B cell (primary cell): ENCODE results near the gene NCOA5. TPM values are rescaled to one million over a fixed set of nuclear protein-coding genes. Genes with fewer than 3 reads are reported as not detected.

Source experiments
- ATAC-seq: fragments of 200-7000 bp; cut with Tn5 transposase; one replicate; pipeline ENCODE4 v1.10.0; 2021; ENCODE audit warnings: low read depth, mild to moderate bottlenecking, moderate number of reproducible peaks, moderate library complexity
- CTCF ChIA-PET: fragments of 350-600 bp; sonication (Branson Sonifier 250); formaldehyde crosslinking; loops from one replicate; lab custom pipeline; 2021; ENCODE audit warnings: antibody characterized with exemption, inconsistent platforms; lab: Charles Lee
- POLR2A ChIA-PET: fragments of 350-600 bp; sonication (Branson Sonifier 250); formaldehyde crosslinking; loops from one replicate; lab custom pipeline; 2021; ENCODE audit warnings: antibody characterized with exemption; lab: Charles Lee
- DNase-seq: peaks from one replicate; pipeline ENCODE4 v3.0.0; 2013
- H2AFZ ChIP-seq: 2 replicates; pipeline ENCODE4 v1.6.1; 2012; ENCODE audit warnings: mild to moderate bottlenecking, low read depth, low read length; ENCODE audit not compliant: insufficient read depth, poor library complexity, severe bottlenecking
- H3K27ac ChIP-seq, 2 donors: 1 replicate in 1 of 2; 2 replicates in 1 of 2; pipeline ENCODE4 v1.5.1; 2012 to 2013; ENCODE audit warnings: low read length in 2 of 2, mild to moderate bottlenecking in 2 of 2, moderate library complexity in 1 of 2
- H3K27me3 ChIP-seq, 4 experiments: fragments of 200-600 bp in 1 of 4; sonication (generic) in 1 of 4; replicated peaks in 1 of 4; 1 replicate in 2 of 4; 2 replicates in 2 of 4; pipeline versions ENCODE4 v1.6.1 to v1.7.0; 2013 to 2016; ENCODE audit warnings: low read length in 3 of 4, mild to moderate bottlenecking in 2 of 4, mixed read lengths in 1 of 4, moderate library complexity in 1 of 4; ENCODE audit not compliant: insufficient read depth in 4 of 4, control insufficient read depth in 3 of 4; ENCODE audit errors: control extremely low read depth in 1 of 4
- H3K36me3 ChIP-seq, 2 experiments: replicated peaks in 1 of 2; 1 replicate in 1 of 2; 2 replicates in 1 of 2; pipeline versions ENCODE4 v1.6.1 to v1.7.1; 2013; ENCODE audit warnings: low read length in 1 of 2; ENCODE audit not compliant: insufficient read depth in 2 of 2, control insufficient read depth in 1 of 2; ENCODE audit errors: control extremely low read depth in 1 of 2, extremely low read depth in 1 of 2
- H3K4me1 ChIP-seq, 2 donors: fragments of 200-600 bp in 1 of 2; sonication (generic) in 1 of 2; 1 replicate in 1 of 2; 2 replicates in 1 of 2; pipeline versions ENCODE4 v1.5.1 to v1.6.1; 2013 to 2017; ENCODE audit warnings: low read length in 2 of 2; ENCODE audit not compliant: control insufficient read depth in 2 of 2, insufficient read depth in 2 of 2
- H3K4me2 ChIP-seq: replicated peaks from 2 replicates; pipeline ENCODE3; 2012; ENCODE audit warnings: mild to moderate bottlenecking, low read depth, low read length; ENCODE audit not compliant: poor library complexity, severe bottlenecking
- H3K4me3 ChIP-seq, 5 experiments: fragments of 200-600 bp in 1 of 5; sonication (generic) in 1 of 5; 1 replicate in 3 of 5; 2 replicates in 2 of 5; pipeline versions ENCODE4 v1.5.1 to v1.7.0; 2011 to 2016; ENCODE audit warnings: low read length in 4 of 5, mild to moderate bottlenecking in 4 of 5, low read depth in 2 of 5, control low read depth in 1 of 5, moderate library complexity in 1 of 5; ENCODE audit not compliant: insufficient read depth in 1 of 5; ENCODE audit errors: control extremely low read depth in 1 of 5, extremely low read depth in 1 of 5
- H3K79me2 ChIP-seq: fragments of 200-600 bp; sonication (generic); one replicate; pipeline ENCODE4 v1.6.0; 2016; ENCODE audit warnings: low read length; ENCODE audit not compliant: control insufficient read depth, insufficient read depth
- H3K9ac ChIP-seq: fragments of 200-600 bp; sonication (generic); 2 replicates; pipeline ENCODE4 v1.6.1; 2017; ENCODE audit warnings: mild to moderate bottlenecking, low read length, moderate library complexity
- H3K9me3 ChIP-seq, 3 donors: one replicate each; pipeline versions ENCODE4 v1.6.1 to v1.7.1; 2013; ENCODE audit warnings: low read length in 2 of 3; ENCODE audit not compliant: control insufficient read depth in 2 of 3, insufficient read depth in 1 of 3; ENCODE audit errors: control extremely low read depth in 1 of 3
- H4K20me1 ChIP-seq: 2 replicates; pipeline ENCODE4 v1.6.0; 2012; ENCODE audit warnings: mild to moderate bottlenecking, low read length; ENCODE audit not compliant: insufficient read depth, control insufficient read depth, poor library complexity, severe bottlenecking
- H3K27ac Mint-ChIP-seq: one replicate; pipeline ENCODE4 v1.8.0; 2021; ENCODE audit warnings: mixed read lengths
- H3K27me3 Mint-ChIP-seq: one replicate; pipeline ENCODE4 v1.8.0; 2021; ENCODE audit warnings: mixed read lengths
- H3K4me1 Mint-ChIP-seq: one replicate; pipeline ENCODE4 v1.8.0; 2021; ENCODE audit warnings: mixed read lengths
- H3K4me3 Mint-ChIP-seq: one replicate; pipeline ENCODE4 v1.8.0; 2021; ENCODE audit warnings: mixed read lengths
- H3K9me3 Mint-ChIP-seq: one replicate; pipeline ENCODE4 v1.8.0; 2022; ENCODE audit warnings: mixed read lengths; ENCODE audit not compliant: insufficient read depth
- CTCF ChIP-seq: fragments of 200-600 bp; IDR thresholded peaks from one replicate; pipeline ENCODE4 v1.8.0; 2022; ENCODE audit warnings: antibody characterized with exemption, mild to moderate bottlenecking
- EZH2 ChIP-seq: IDR thresholded peaks from 2 replicates; pipeline ENCODE4 v1.6.1; 2012; ENCODE audit warnings: borderline replicate concordance, low read depth, mild to moderate bottlenecking, moderate library complexity, low read length; ENCODE audit not compliant: insufficient read depth, poor library complexity, severe bottlenecking
- WGBS: methylation state at CpG from one replicate; pipeline ENCODE4 v1.1.5; 2013; ENCODE audit warnings: missing lambda C conversion rate; ENCODE audit not compliant: insufficient coverage; 5-methylcytosine and 5-hydroxymethylcytosine counted together
- intact Hi-C: fragments of 100-400 bp; cut with micrococcal nuclease; formaldehyde crosslinking; loops from one replicate; pipeline ENCODE4 v1.10.0; 2022
- polyA plus RNA-seq: library from polyadenylated mRNA; depleted of rRNA; stranded (reverse); fragments of >200 nt; gene quantifications from 2 replicates; pipeline ENCODE4 v1.2.3, GENCODE V29; 2012
- total RNA-seq, 2 donors: library from RNA; stranded (reverse); fragments of 120-200 nt in 1 of 2; gene quantifications; 1 replicate in 1 of 2; 2 replicates in 1 of 2; pipeline versions ENCODE4 v1.2.3 to v1.2.4, GENCODE V29; 2013 to 2022

Gene NCOA5
- total and polyA plus RNA-seq, 2 donors (not counting 1 experiment from before 2014, with no cell fraction given), result 26.0 to 41.6 TPM

GRCh38 chr20:46030284-46031013 is 59.3 kb downstream of the NCOA5 start:
- H3K27ac Mint-ChIP-seq, result no peak overlapping the region
- ChIA-PET CTCF (no interaction called here), POLR2A (interaction anchor here (0.7 kb wide), 1 partner anchor 655 kb away, joined by 4 read pairs; no protein-coding TSS in a partner anchor)
- H3K4me2 ChIP-seq, result no peak overlapping the region
- peaks cover 0 to 8% of the 10 kb centered on the region in 2 donors for H3K4me1 ChIP-seq
- no peaks in the 10 kb centered on the region for H3K79me2 ChIP-seq
- H3K4me3 Mint-ChIP-seq, result no peak overlapping the region
- peaks cover 0 to 17% (median 0%) of the 10 kb centered on the region in 3 donors for H3K9me3 ChIP-seq
- H4K20me1 ChIP-seq, result no peaks in the 10 kb centered on the region
- ATAC-seq (no peak), DNase-seq (no peak)
- H3K4me1 Mint-ChIP-seq, result no peaks in the 10 kb centered on the region
- peaks cover 48% of the 10 kb centered on the region for H3K27me3 Mint-ChIP-seq
- no peak overlapping the region for H3K4me3 ChIP-seq
- no peak overlapping the region for H3K27ac ChIP-seq
- H3K36me3 ChIP-seq, result no peaks in the 10 kb centered on the region
- H3K27me3 ChIP-seq, result peaks cover 0 to 97% (median 44%) of the 10 kb centered on the region in 4 experiments
- no peak overlapping the region for H3K9ac ChIP-seq
- intact Hi-C loops, result no loop called here
- H2AFZ ChIP-seq, result no peak overlapping the region
- WGBS, result 22% methylated on average over 35 of the region's 49 CpGs
- no peak for TF ChIP-seq EZH2
- no peaks in the 10 kb centered on the region for H3K9me3 Mint-ChIP-seq

GRCh38 chr20:46028772-46029371 is 60.9 kb downstream of the NCOA5 start, which contains the start of gene SLC12A5:
SLC12A5 (plus strand) TSS chr20:46029215; CDS start chr20:46029345, 130 bp downstream.
- Histone ChIP-seq H3K9ac (no peak within 1 kb of the TSS), H3K4me1 (peaks cover 0 to 8% of the 10 kb centered on the region in 2 donors), H3K27ac (no peak within 1 kb of the TSS), H3K36me3 (no peaks in the 10 kb centered on the region), H4K20me1 (no peaks in the 10 kb centered on the region), H2AFZ (no peak within 1 kb of the TSS), H3K4me2 (no peak within 1 kb of the TSS), H3K79me2 (no peaks in the 10 kb centered on the region), H3K9me3 (peaks cover 0 to 17% (median 0%) of the 10 kb centered on the region in 3 donors), H3K27me3 (peaks cover 0 to 98% (median 37%) of the 10 kb centered on the region in 4 experiments), H3K4me3 (no peak within 1 kb of the TSS)
- no peaks in the 10 kb centered on the region for H3K4me1 Mint-ChIP-seq
- no peak for DNase-seq
- ATAC-seq, result no peak
- no peaks in the 10 kb centered on the region for H3K9me3 Mint-ChIP-seq
- H3K27ac Mint-ChIP-seq, result no peak within 1 kb of the TSS
- POLR2A ChIA-PET, result no interaction called here
- intact Hi-C loops, result loop anchor here (10.0 kb wide), 1 partner anchor 316 kb away; no protein-coding TSS in a partner anchor
- no peak within 1 kb of the TSS for H3K4me3 Mint-ChIP-seq
- H3K27me3 Mint-ChIP-seq, result peaks cover 44% of the 10 kb centered on the region
- CTCF ChIA-PET, result interaction anchor here (1.1 to 3.7 kb wide), 2 partner anchors 9 to 15 kb away, joined by 3 to 22 read pairs; no protein-coding TSS in a partner anchor
- TF ChIP-seq EZH2 (no peak), CTCF (no peak)
- 27% methylated on average over 37 of the region's 56 CpGs for WGBS
